ENCODE measurements around the gene CSNK2A3. TPM values are rescaled to one million over a fixed set of nuclear protein-coding genes. Genes with fewer than 3 reads are reported as not detected.

CSNK2A3 gene
- total RNA-seq, 1 experiment from 2014 or later: 1.4 TPM

DNA sequence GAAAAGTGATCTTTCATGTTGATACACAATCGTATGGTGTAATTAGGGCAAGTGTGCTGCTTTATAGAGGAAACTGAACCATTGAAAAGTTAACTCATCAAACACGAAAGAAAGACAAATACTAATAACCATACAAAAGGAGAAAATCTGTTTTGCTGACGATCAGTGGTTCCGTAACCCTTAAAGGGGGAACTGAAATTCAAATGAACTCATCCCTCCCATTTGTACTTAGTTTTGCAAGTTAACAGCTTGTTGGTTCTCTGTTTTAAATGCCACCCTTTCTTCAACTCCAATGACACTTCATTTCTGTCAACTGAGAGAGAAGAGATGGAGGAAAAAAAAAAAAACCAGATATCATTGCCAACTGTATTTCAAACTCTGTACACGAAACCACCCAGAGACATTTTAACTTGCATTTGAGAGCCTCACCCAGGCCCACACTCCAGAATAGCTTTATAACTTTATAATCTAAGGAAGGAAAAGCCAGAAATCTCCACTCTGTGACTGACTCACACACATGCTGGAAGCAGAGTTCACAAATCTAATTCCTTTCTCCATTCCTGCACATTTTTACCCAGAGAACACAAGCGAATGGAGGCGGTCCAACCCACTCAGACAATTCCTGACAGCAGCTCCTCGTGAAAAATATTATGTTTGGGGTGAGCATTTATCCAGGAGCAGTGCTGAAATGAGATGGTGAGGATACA lies 17.4 kb upstream of the CSNK2A3 start:
- intact Hi-C loops (cut with micrococcal nuclease; ENCODE audit: unreplicated experiment): no loop called here
- DNase-seq (ENCODE audit: low spot score): no peak
- H3K27ac ChIP-seq (ENCODE audit: low read depth, low read length, poor library complexity, severe bottlenecking): no peak overlapping the region
- POLR2A ChIA-PET (ENCODE audit: low non-redundant PET): no interaction called here
- CTCF ChIA-PET: no interaction called here
- H3K4me3 ChIP-seq (ENCODE audit: low read depth, low read length, poor library complexity, severe bottlenecking): no peak overlapping the region
- H3K36me3 ChIP-seq (ENCODE audit: insufficient read depth, low read length, poor library complexity, severe bottlenecking): no peaks in the 10 kb centered on the region
- TF ChIP-seq EZH2 (IDR thresholded peaks at IDR 0.05; ENCODE audit: borderline replicate concordance, low read depth, low read length, poor library complexity, severe bottlenecking): no peak
- TF ChIP-seq, protein P1, sequence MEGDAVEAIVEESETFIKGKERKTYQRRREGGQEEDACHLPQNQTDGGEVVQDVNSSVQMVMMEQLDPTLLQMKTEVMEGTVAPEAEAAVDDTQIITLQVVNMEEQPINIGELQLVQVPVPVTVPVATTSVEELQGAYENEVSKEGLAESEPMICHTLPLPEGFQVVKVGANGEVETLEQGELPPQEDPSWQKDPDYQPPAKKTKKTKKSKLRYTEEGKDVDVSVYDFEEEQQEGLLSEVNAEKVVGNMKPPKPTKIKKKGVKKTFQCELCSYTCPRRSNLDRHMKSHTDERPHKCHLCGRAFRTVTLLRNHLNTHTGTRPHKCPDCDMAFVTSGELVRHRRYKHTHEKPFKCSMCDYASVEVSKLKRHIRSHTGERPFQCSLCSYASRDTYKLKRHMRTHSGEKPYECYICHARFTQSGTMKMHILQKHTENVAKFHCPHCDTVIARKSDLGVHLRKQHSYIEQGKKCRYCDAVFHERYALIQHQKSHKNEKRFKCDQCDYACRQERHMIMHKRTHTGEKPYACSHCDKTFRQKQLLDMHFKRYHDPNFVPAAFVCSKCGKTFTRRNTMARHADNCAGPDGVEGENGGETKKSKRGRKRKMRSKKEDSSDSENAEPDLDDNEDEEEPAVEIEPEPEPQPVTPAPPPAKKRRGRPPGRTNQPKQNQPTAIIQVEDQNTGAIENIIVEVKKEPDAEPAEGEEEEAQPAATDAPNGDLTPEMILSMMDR (conservative IDR thresholded peaks at IDR 0.05; ENCODE audit: low read depth, low read length): no peak
- no peaks in the 10 kb centered on the region for H3K27me3 ChIP-seq (replicated peaks; ENCODE audit: insufficient read depth, low read depth, low read length, poor library complexity)
- H3K4me1 ChIP-seq (ENCODE audit: insufficient read depth, low read length, poor library complexity, severe bottlenecking): no peaks in the 10 kb centered on the region
- no TSS peak for BruUV-seq (replicated peaks)
- H3K9me3 ChIP-seq (ENCODE audit: low read depth, low read length, poor library complexity, severe bottlenecking): no peaks in the 10 kb centered on the region

DNA sequence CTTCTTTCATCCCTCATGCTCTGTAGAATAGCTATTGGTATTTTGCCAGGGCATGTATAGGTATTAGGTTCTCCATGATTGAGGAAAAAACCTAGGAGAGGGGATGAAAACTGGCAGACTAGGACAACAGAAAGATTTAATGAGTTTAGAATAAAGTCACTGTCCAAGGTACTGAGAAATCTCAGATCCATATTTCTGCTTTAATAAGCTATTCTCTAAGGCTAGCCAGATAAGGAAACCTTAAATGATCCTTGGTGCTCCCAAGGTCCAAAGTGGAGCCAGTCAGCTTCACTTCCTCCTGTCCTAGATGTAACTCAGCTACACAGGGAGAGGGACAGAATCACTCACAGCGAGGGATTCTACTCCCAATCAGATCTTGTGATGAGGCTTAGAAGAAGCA lies 13.7 kb upstream of the CSNK2A3 start:
- DNase-seq (ENCODE audit: low spot score): no peak
- no peaks in the 10 kb centered on the region for H3K4me1 ChIP-seq (ENCODE audit: insufficient read depth, low read length, poor library complexity, severe bottlenecking)
- TF ChIP-seq EZH2 (IDR thresholded peaks at IDR 0.05; ENCODE audit: borderline replicate concordance, low read depth, low read length, poor library complexity, severe bottlenecking): no peak
- TF ChIP-seq, protein P1 (conservative IDR thresholded peaks at IDR 0.05; ENCODE audit: low read depth, low read length): no peak

DNA sequence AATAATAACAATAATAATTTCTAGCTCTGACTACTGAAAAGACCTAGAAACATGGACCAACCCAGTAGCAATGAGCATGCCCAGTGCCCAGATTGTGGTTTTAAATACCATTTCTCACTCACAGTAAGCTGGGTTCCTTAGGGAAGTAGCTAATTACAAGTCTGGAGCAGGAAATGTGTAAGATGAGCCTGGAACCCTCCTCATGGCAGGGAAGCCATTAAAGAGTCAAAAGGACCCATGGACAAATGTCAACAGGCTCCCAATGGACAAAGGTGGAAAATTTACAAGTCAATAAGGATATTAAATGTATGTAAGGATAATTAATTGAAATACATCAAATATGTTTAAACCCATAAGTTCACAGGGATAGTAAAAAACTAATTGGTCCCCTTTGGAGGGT lies 10.6 kb upstream of the CSNK2A3 start:
- no peaks in the 10 kb centered on the region for H3K9me3 ChIP-seq (ENCODE audit: low read depth, low read length, poor library complexity, severe bottlenecking)
- H3K4me1 ChIP-seq (ENCODE audit: insufficient read depth, low read length, poor library complexity, severe bottlenecking): no peaks in the 10 kb centered on the region
- TF ChIP-seq, protein P1 (conservative IDR thresholded peaks at IDR 0.05; ENCODE audit: low read depth, low read length): no peak
- no peak for TF ChIP-seq EZH2 (IDR thresholded peaks at IDR 0.05; ENCODE audit: borderline replicate concordance, low read depth, low read length, poor library complexity, severe bottlenecking)
- ChIA-PET POLR2A (ENCODE audit: low non-redundant PET) (no interaction called here), CTCF (no interaction called here)
- DNase-seq (ENCODE audit: low spot score): no peak
- no TSS peak for BruUV-seq (replicated peaks)
- H3K27me3 ChIP-seq (replicated peaks; ENCODE audit: insufficient read depth, low read depth, low read length, poor library complexity): peaks cover 4% of the 10 kb centered on the region
- H3K27ac ChIP-seq (ENCODE audit: low read depth, low read length, poor library complexity, severe bottlenecking): no peak overlapping the region
- no peak overlapping the region for H3K4me3 ChIP-seq (ENCODE audit: low read depth, low read length, poor library complexity, severe bottlenecking)
- H3K36me3 ChIP-seq (ENCODE audit: insufficient read depth, low read length, poor library complexity, severe bottlenecking): no peaks in the 10 kb centered on the region
- intact Hi-C loops (cut with micrococcal nuclease; ENCODE audit: unreplicated experiment): no loop called here

More for the DNA sequence above, 13.7 kb upstream of the CSNK2A3 start:
- H3K27me3 ChIP-seq (replicated peaks; ENCODE audit: insufficient read depth, low read depth, low read length, poor library complexity): peaks cover 4% of the 10 kb centered on the region
- BruUV-seq (replicated peaks): no TSS peak
- no peaks in the 10 kb centered on the region for H3K36me3 ChIP-seq (ENCODE audit: insufficient read depth, low read length, poor library complexity, severe bottlenecking)
- CTCF ChIA-PET: no interaction called here
- no peaks in the 10 kb centered on the region for H3K9me3 ChIP-seq (ENCODE audit: low read depth, low read length, poor library complexity, severe bottlenecking)
- intact Hi-C loops (cut with micrococcal nuclease; ENCODE audit: unreplicated experiment): no loop called here
- POLR2A ChIA-PET (ENCODE audit: low non-redundant PET): interaction anchor here (0.7 kb wide), 1 partner anchor 44 kb away, joined by 3 read pairs; no protein-coding TSS in a partner anchor
- H3K4me3 ChIP-seq (ENCODE audit: low read depth, low read length, poor library complexity, severe bottlenecking): no peak overlapping the region
- no peak overlapping the region for H3K27ac ChIP-seq (ENCODE audit: low read depth, low read length, poor library complexity, severe bottlenecking)
